Stomach (tissue), 9 donors: ENCODE data around the gene EPDR1. TPM values are rescaled to one million over a fixed set of nuclear protein-coding genes. Genes with fewer than 3 reads are reported as not detected.

ENCODE experiments used
- DNase-seq, 2 donors: peaks; one replicate each; pipeline versions ENCODE4 v3.0.0 to v3.0.0-alpha.2; 2013 to 2019
- H3K27ac ChIP-seq, 5 donors: fragments of 200-600 bp in 4 of 5; sonication (generic) in 4 of 5; one replicate each; pipeline ENCODE4 v1.5.1; 2013 to 2019; ENCODE audit warnings: mild to moderate bottlenecking in 1 of 5, moderate library complexity in 1 of 5
- H3K27me3 ChIP-seq, 3 donors: fragments of 200-600 bp; sonication (generic); one replicate each; pipeline ENCODE4 v1.5.1; 2017 to 2019; ENCODE audit warnings: mixed run types in 1 of 3
- H3K36me3 ChIP-seq, 4 donors: fragments of 200-600 bp; sonication (generic); 1 replicate in 3 of 4; 2 replicates in 1 of 4; pipeline ENCODE4 v1.5.1; 2016 to 2019
- H3K4me1 ChIP-seq, 4 donors: fragments of 200-600 bp; sonication (generic); one replicate each; pipeline ENCODE4 v1.5.1; 2016 to 2019
- H3K4me3 ChIP-seq, 4 donors: fragments of 200-600 bp; sonication (generic) in 3 of 4; one replicate each; pipeline ENCODE4 v1.5.1; 2016 to 2019; ENCODE audit warnings: mild to moderate bottlenecking in 1 of 4
- H3K9me3 ChIP-seq, 4 donors: fragments of 200-600 bp; sonication (generic); one replicate each; pipeline ENCODE4 v1.5.1; 2016 to 2019
- CTCF ChIP-seq, 7 experiments: fragments of 450-650 bp in 4 of 7; fragments of 200-600 bp in 3 of 7; sonication (generic) in 3 of 7; IDR thresholded peaks; one replicate each; pipeline ENCODE4 v1.5.1; 2016 to 2019; ENCODE audit warnings: antibody characterized with exemption in 7 of 7, control low read depth in 2 of 7, mild to moderate bottlenecking in 1 of 7
- EP300 ChIP-seq: sonication (generic); formaldehyde crosslinking; IDR thresholded peaks from one replicate; pipeline ENCODE4 v1.6.1; 2017; ENCODE audit warnings: antibody characterized with exemption
- POLR2A ChIP-seq, 4 donors: fragments of 450-650 bp; IDR thresholded peaks; one replicate each; pipeline ENCODE4 v1.6.1; 2016; ENCODE audit warnings: antibody characterized with exemption in 4 of 4, control low read depth in 2 of 4, mild to moderate bottlenecking in 1 of 4, moderate library complexity in 1 of 4
- POLR2AphosphoS5 ChIP-seq, 3 donors: sonication (generic); formaldehyde crosslinking; IDR thresholded peaks; one replicate each; pipeline ENCODE4 v1.6.1; 2016; ENCODE audit warnings: antibody characterized with exemption in 3 of 3
- WGBS, 5 donors: extraction: QIAGEN DNeasy Blood & Tissue Kit in 3 of 5; methylation state at CpG; one replicate each; pipeline versions ENCODE4 v1.1.5 to v1.1.7; 2013 to 2018; 5-methylcytosine and 5-hydroxymethylcytosine counted together
- intact Hi-C: fragments of 100-400 bp; cut with DNase I; formaldehyde crosslinking; loops from one replicate; pipeline ENCODE4 v1.15.1; 2023; ENCODE audit warnings: low total_unique reads
- polyA plus RNA-seq, 3 donors: library from polyadenylated mRNA; stranded (reverse); fragments of 200-250 nt; gene quantifications; one replicate each; pipeline ENCODE4 v1.2.3, GENCODE V29; 2013
- total RNA-seq, 5 donors: library from RNA; depleted of rRNA; stranded (reverse); fragments of >200 nt; gene quantifications; one replicate each; pipeline versions ENCODE4 v1.1.0 to v1.2.3, GENCODE V29; 2014 to 2016
- donor health status: healthy with polysubstance abuse.
- donor health status: Bipolar disorder and iron deficiency.
- donor health status: healthy.

Gene EPDR1
- total and polyA plus RNA-seq, 8 donors = 1.2 to 11.7 (median 2.6) TPM; not detected in 1

DNA sequence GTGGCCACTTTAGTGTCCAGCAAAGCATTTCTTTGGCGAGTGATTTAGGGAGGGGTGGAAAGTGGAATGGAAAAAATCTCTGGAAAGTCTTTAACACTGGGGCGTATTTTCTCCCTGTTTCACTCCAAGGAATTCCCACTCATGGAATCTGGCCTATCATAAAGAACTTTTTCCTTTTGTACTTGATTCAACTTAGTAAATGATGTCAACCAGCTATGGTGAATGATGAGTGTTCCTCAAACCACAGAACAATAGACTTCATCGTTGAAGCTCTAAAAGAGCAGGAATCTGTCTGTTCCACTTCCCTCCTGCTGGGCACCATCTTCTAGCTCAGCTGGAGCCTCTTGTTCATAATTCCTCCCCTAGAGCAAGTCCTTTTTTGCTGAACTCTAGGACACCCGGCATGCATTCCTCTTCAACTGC lies 66.5 kb downstream of the EPDR1 start:
- 66 to 78% (median 68%) methylated on average over 4 of the region's 4 CpGs for WGBS, 5 donors
- H3K4me1 ChIP-seq = no peaks in the 10 kb centered on the region
- intact Hi-C loops = no loop called here
- no peak for DNase-seq
- TF ChIP-seq EP300 (no peak), POLR2A (IDR thresholded peaks at IDR 0.05) (no peak), POLR2AphosphoS5 (IDR thresholded peaks at IDR 0.05) (no peak), CTCF (IDR thresholded peaks at IDR 0.05) (no peak)
- peaks cover 0 to under 1% (median 0%) of the 10 kb centered on the region in 4 donors for H3K9me3 ChIP-seq
- H3K27me3 ChIP-seq = no peaks in the 10 kb centered on the region
- H3K36me3 ChIP-seq = no peaks in the 10 kb centered on the region
- peak overlapping the region in 1 of 5 donors; percentile 38 for H3K27ac ChIP-seq
- no peak overlapping the region for H3K4me3 ChIP-seq

DNA sequence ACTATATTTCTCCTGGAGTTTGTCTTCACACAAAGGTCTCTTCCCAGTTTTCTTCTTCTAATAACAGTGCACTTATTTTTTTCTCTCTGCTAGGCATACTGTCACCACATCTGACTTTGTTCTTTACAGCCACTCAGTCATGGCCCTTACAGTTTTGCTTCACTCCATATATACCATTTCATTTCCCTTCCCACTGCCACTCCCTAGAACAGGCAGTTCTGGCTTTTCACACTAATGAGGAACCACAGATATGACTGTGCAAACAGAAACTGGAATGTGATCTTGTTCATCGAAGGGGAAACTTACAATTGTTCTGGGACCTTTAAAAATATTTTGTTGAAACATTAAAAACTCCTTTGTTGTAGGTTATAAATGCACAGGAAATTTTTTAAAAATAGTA lies 67.3 kb downstream of the EPDR1 start:
- Histone ChIP-seq H3K27ac (peak overlapping the region in 1 of 5 donors; percentile 38), H3K36me3 (no peaks in the 10 kb centered on the region), H3K4me3 (no peak overlapping the region), H3K4me1 (no peaks in the 10 kb centered on the region), H3K27me3 (no peaks in the 10 kb centered on the region), H3K9me3 (peaks cover 0 to 4% (median 0%) of the 10 kb centered on the region in 4 donors)
- DNase-seq = peak in 1 of 2 donors; percentile 69
- intact Hi-C loops = no loop called here
- no peak for TF ChIP-seq CTCF (IDR thresholded peaks at IDR 0.05)
- TF ChIP-seq POLR2AphosphoS5 (IDR thresholded peaks at IDR 0.05) = no peak
- TF ChIP-seq EP300 = no peak
- no peak for TF ChIP-seq POLR2A (IDR thresholded peaks at IDR 0.05)
- WGBS, 5 donors = 16 to 38% (median 24%) methylated on average over 1 of the region's 1 CpG

DNA sequence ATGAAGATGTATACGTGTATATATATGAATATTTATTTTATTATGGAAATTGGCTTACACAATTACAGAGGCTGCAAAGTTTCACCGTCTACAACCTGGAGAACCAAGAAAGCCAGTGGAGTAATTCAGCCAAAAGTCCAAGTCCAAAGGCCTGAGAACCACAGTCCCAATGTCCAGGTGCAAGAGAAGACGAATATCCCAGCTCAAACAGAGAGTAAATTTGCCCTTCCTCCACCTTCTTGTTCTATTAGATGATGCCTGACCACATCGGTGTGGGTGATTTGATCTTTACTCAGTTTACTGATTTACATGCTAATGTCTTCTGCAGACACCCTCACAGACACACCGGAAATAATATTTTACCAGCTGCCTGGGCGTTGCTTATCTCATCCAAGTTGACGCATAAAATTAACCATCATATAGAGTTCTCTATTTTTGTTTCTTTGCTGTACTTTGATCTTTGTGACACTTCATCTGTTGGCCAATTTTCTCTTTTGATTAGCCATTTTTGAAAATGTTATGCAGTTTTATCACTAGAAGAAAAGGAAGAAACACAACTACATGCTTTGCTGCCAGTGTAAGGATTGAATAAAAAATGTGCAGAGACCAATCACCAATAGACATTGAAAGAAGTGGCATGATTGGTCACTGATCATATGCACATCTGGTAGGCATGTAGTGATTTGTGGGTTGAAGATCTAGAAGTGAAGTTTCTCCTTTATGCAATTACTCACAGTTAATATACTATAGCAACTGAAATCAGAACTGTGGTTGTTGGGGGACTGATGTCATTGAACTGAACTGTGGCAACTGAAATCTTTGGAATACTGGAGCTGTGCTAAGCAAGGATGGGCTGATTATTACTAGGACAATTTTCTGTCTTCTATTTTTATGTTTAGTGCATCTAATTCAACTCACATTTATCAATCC lies 68.5 kb downstream of the EPDR1 start:
- DNase-seq = no peak
- WGBS, 5 donors = 77 to 81% (median 79%) methylated on average over 7 of the region's 7 CpGs
- intact Hi-C loops = no loop called here
- no peak for TF ChIP-seq POLR2A (IDR thresholded peaks at IDR 0.05)
- TF ChIP-seq CTCF (IDR thresholded peaks at IDR 0.05) = no peak
- no peak for TF ChIP-seq EP300
- no peak for TF ChIP-seq POLR2AphosphoS5 (IDR thresholded peaks at IDR 0.05)
- Histone ChIP-seq H3K4me1 (no peaks in the 10 kb centered on the region), H3K36me3 (no peaks in the 10 kb centered on the region), H3K9me3 (peaks cover 0 to 4% (median 0%) of the 10 kb centered on the region in 4 donors), H3K27me3 (no peaks in the 10 kb centered on the region), H3K4me3 (no peak overlapping the region), H3K27ac (no peak overlapping the region)

GRCh38 chr7:37990337-37990736 lies 69.9 kb downstream of the EPDR1 start:
- Histone ChIP-seq H3K4me1 (no peaks in the 10 kb centered on the region), H3K9me3 (peaks cover 0 to 8% (median 0%) of the 10 kb centered on the region in 4 donors), H3K27me3 (no peaks in the 10 kb centered on the region), H3K4me3 (no peak overlapping the region), H3K27ac (no peak overlapping the region), H3K36me3 (no peaks in the 10 kb centered on the region)
- DNase-seq = no peak
- intact Hi-C loops = no loop called here
- WGBS, 5 donors = 58 to 81% (median 73%) methylated on average over 3 of the region's 3 CpGs
- TF ChIP-seq POLR2A (IDR thresholded peaks at IDR 0.05) = no peak
- no peak for TF ChIP-seq CTCF (IDR thresholded peaks at IDR 0.05)
- no peak for TF ChIP-seq EP300
- TF ChIP-seq POLR2AphosphoS5 (IDR thresholded peaks at IDR 0.05) = no peak
